ENCODE data around the gene GTF2H1.

Gene GTF2H1

GRCh38 chr11:18315893-18316292, 6.5 kb upstream of the GTF2H1 start:
- ATAC-seq (ENCODE audit: low read depth), result no peak
- TF ChIP-seq CTCF (IDR thresholded peaks at IDR 0.05; ENCODE audit: poor library complexity, severe bottlenecking), result no peak

GRCh38 chr11:18317551-18317950, 4.8 kb upstream of the GTF2H1 start:
- Histone ChIP-seq H3K36me3 (ENCODE audit: low read depth) (0 out of 2 replicates have a peak, but pooled peaks cover 4% of the 10 kb centered on the region), H3K27ac (ENCODE audit: poor library complexity, severe bottlenecking) (no peak overlapping the region), H3K9me3 (ENCODE audit: severe bottlenecking) (no peaks in the 10 kb centered on the region), H3K4me1 (ENCODE audit: insufficient read depth, poor library complexity, severe bottlenecking) (peaks cover 24% of the 10 kb centered on the region), H3K27me3 (ENCODE audit: insufficient read depth, poor library complexity, severe bottlenecking) (no peaks in the 10 kb centered on the region), H3K4me3 (ENCODE audit: severe bottlenecking) (no peak overlapping the region)
- TF ChIP-seq CTCF (IDR thresholded peaks at IDR 0.05; ENCODE audit: poor library complexity, severe bottlenecking), result no peak
- DNase-seq (ENCODE audit: low spot score) (no peak), ATAC-seq (ENCODE audit: low read depth) (no peak)

More at GRCh38 chr11:18315893-18316292, 6.5 kb upstream of the GTF2H1 start:
- no peaks in the 10 kb centered on the region for H3K27me3 ChIP-seq (ENCODE audit: insufficient read depth, poor library complexity, severe bottlenecking)
- DNase-seq (ENCODE audit: low spot score), result no peak
- no peak overlapping the region for H3K27ac ChIP-seq (ENCODE audit: poor library complexity, severe bottlenecking)
- peaks cover 12% of the 10 kb centered on the region for H3K36me3 ChIP-seq (ENCODE audit: low read depth)
- H3K4me3 ChIP-seq (ENCODE audit: severe bottlenecking), result no peak overlapping the region
- H3K4me1 ChIP-seq (ENCODE audit: insufficient read depth, poor library complexity, severe bottlenecking), result peaks cover 28% of the 10 kb centered on the region
- no peaks in the 10 kb centered on the region for H3K9me3 ChIP-seq (ENCODE audit: severe bottlenecking)

- no peak for TF ChIP-seq CTCF (IDR thresholded peaks at IDR 0.05; ENCODE audit: poor library complexity, severe bottlenecking)
- Histone ChIP-seq H3K27me3 (ENCODE audit: insufficient read depth, poor library complexity, severe bottlenecking) (no peaks in the 10 kb centered on the region), H3K36me3 (ENCODE audit: low read depth) (peaks cover 14% of the 10 kb centered on the region), H3K27ac (ENCODE audit: poor library complexity, severe bottlenecking) (no peak overlapping the region), H3K9me3 (ENCODE audit: severe bottlenecking) (no peaks in the 10 kb centered on the region), H3K4me1 (ENCODE audit: insufficient read depth, poor library complexity, severe bottlenecking) (peaks cover 22% of the 10 kb centered on the region), H3K4me3 (ENCODE audit: severe bottlenecking) (no peak overlapping the region)
- DNase-seq (ENCODE audit: low spot score), result no peak
- ATAC-seq (ENCODE audit: low read depth), result no peak
Observed at GRCh38 chr11:18319914-18320313, 2.5 kb upstream of the GTF2H1 start.

GRCh38 chr11:18320617-18321016, 1.8 kb upstream of the GTF2H1 start:
- peak overlapping the region; percentile 85 for H3K4me3 ChIP-seq (ENCODE audit: severe bottlenecking)
- peak overlapping the region; percentile 75 for H3K27ac ChIP-seq (ENCODE audit: poor library complexity, severe bottlenecking)
- H3K36me3 ChIP-seq (ENCODE audit: low read depth), result peaks cover 21% of the 10 kb centered on the region
- TF ChIP-seq CTCF (IDR thresholded peaks at IDR 0.05; ENCODE audit: poor library complexity, severe bottlenecking), result no peak
- H3K9me3 ChIP-seq (ENCODE audit: severe bottlenecking), result no peaks in the 10 kb centered on the region
- H3K4me1 ChIP-seq (ENCODE audit: insufficient read depth, poor library complexity, severe bottlenecking), result peaks cover 27% of the 10 kb centered on the region
- ATAC-seq (ENCODE audit: low read depth) (no peak), DNase-seq (ENCODE audit: low spot score) (no peak)
- H3K27me3 ChIP-seq (ENCODE audit: insufficient read depth, poor library complexity, severe bottlenecking), result no peaks in the 10 kb centered on the region

GRCh38 chr11:18321578-18321968, 794 bp upstream of the GTF2H1 start:
- Histone ChIP-seq H3K36me3 (ENCODE audit: low read depth) (peaks cover 27% of the 10 kb centered on the region), H3K27ac (ENCODE audit: poor library complexity, severe bottlenecking) (peak overlapping the region; percentile 75), H3K27me3 (ENCODE audit: insufficient read depth, poor library complexity, severe bottlenecking) (no peaks in the 10 kb centered on the region), H3K4me1 (ENCODE audit: insufficient read depth, poor library complexity, severe bottlenecking) (peaks cover 27% of the 10 kb centered on the region), H3K9me3 (ENCODE audit: severe bottlenecking) (no peaks in the 10 kb centered on the region), H3K4me3 (ENCODE audit: severe bottlenecking) (peak overlapping the region; percentile 85)
- ATAC-seq (ENCODE audit: low read depth) (peak; percentile 24), DNase-seq (ENCODE audit: low spot score) (no peak)
- TF ChIP-seq CTCF (IDR thresholded peaks at IDR 0.05; ENCODE audit: poor library complexity, severe bottlenecking), result no peak

Measured in RWPE2 (cell line).